NCI-H345 treated with DMSO at 0.1 percent for 48 hours (cell line): ENCODE data around the gene SDHA.

Source experiments
- DNase-seq: peaks from one replicate; lab custom pipeline; 2025; ENCODE audit not compliant: unreplicated experiment; lab: John Stamatoyannopoulos, UW

Gene SDHA

DNA sequence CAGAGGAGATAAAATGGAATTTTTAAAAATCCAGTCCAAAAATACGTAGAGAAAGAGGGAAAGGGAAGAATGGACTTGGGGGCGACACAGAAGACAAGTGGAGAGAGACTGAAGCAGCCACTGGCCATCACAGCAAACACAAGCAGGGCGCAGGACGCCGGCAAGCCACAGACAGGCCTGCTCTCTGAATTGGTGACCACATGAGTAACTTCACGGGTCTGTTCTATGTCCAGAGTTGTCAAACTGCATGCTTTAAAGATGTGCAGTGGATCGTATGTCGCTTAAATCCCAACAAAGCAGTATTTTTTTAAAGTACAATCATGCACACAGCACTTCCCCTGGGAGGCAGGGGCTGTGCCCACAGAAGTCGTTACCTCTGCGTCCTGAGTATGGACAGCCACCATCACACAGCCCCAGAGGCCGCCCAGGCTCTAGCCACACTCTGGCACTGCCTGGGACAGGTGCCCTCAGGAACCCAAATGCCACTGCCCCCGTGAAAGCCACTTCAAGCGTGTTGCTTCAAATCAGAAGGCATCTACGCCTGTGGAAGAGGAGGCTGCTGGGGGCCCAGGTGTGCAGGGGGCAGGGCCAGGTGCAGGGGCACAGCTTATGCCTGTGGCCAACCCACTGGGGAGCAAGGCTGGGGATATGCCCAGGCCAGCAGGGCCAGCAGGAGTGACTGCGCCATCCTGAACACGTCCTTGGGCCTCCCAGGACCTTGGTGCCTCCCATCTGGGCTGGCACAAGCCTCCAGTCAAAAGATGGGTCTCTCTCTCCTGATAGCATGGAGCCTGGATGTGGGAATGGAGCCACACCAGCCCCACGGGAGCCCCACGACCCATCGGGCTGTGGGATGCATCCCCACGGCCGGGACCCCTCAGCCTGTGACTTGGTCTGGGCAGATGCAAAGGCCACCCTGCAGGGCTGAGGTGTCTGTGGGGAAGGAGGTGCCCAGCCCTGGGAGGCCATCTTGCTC lies 32.7 kb upstream of the SDHA start:
- no peak for DNase-seq

DNA sequence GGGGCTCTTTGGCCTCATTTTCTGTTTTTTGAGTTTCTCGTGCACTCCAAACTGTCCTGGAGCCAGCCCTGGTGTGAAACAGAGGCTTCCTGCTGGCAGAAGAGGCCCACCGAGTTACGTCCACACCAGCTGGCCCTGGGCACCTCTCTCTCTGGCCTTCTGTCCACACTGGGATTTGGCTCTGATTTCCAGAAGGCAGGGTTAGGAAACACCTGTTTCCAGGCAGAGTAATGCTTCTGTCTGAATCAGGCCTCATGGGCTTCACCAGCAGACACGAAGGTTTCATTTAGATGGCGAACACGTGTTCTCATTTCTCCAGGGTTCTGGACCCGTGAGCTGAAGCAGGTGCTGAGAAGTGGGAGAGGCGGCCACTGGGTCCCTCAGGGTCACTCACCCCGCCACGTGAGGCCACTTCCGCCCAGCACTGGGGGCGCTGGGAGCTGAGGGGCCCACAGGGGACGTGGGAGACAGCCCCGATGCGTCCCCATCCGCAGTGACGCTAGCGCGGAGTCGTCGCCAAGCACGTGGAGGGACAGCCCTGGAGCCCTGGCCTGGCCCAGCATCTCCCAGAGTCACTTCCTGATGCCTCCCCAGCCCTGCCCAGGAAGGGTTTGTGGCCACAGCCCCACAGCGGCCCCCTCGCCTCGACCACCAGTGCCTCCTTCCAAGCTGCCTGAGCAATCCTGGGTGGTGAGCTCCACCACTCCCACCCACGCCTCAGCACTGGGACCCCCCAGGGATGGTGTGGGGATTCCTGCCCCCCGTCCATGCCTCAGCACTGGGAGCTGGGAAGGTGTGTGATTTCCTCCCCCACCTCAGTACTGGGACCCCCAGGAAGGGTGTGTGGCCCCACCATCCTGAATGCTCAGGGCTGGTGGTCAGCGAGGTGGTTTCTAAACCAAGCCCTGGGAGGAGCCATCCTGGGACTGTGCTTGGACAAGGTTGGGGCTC lies 31.8 kb upstream of the SDHA start:
- no peak for DNase-seq

DNA sequence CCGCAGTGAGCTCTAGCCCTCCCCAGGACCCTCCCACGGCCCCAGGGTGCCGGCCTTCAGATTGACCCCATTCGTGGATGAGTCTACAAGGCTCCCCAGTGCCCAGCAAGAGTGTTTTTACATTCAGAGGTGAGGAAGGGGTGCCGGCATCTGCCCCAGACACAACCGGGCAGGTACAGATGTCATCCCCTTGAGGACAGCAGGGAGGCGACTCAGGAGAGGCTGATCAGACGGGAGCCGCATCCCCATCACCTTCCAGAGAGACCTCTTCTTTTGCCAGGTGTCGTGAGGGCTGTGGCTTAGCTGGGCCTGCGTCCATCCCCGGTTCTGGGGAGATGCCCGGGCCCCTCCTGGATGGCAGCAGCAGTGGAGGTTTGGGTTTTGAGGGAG lies 31.1 kb upstream of the SDHA start:
- DNase-seq, result no peak

GRCh38 chr5:187617-188451 lies 30.3 kb upstream of the SDHA start:
- no peak for DNase-seq

GRCh38 chr5:188488-189481 lies 29.3 kb upstream of the SDHA start:
- peak; percentile 71 for DNase-seq

DNA sequence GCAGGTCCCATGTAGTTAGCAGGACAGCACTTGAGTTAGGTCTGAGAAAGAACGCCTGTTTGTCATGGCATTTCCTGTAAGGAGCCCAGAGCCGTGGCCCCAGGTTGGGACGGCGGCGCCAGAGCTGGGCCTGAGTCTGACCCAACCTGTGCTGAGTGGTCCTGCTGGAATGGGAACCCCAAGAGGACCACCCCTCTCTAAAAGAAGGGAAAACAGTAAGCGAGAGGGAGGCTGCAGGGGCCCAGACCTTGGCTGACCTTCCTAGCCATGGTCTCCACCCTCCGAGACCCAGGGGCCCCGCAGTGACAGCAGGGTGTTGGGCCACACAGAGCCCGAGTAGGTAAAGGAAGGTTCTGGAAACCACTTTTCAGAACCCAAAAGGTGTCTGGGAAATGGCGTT lies 28.6 kb upstream of the SDHA start:
- DNase-seq, result no peak

GRCh38 chr5:189976-190365 lies 28.1 kb upstream of the SDHA start:
- DNase-seq, result no peak

- DNase-seq, result no peak
Measured at GRCh38 chr5:190366-191035, 27.6 kb upstream of the SDHA start.

GRCh38 chr5:191036-191948 lies 26.8 kb upstream of the SDHA start, which contains the start of gene LRRC14B:
TSS of gene LRRC14B (plus strand) at chr5:191495. CDS start at chr5:191539, 44 bp downstream.
- no peak for DNase-seq

GRCh38 chr5:191949-192690 lies 26.0 kb upstream of the SDHA start:
- DNase-seq, result no peak

GRCh38 chr5:192691-192969 lies 25.5 kb upstream of the SDHA start:
- DNase-seq, result no peak

DNA sequence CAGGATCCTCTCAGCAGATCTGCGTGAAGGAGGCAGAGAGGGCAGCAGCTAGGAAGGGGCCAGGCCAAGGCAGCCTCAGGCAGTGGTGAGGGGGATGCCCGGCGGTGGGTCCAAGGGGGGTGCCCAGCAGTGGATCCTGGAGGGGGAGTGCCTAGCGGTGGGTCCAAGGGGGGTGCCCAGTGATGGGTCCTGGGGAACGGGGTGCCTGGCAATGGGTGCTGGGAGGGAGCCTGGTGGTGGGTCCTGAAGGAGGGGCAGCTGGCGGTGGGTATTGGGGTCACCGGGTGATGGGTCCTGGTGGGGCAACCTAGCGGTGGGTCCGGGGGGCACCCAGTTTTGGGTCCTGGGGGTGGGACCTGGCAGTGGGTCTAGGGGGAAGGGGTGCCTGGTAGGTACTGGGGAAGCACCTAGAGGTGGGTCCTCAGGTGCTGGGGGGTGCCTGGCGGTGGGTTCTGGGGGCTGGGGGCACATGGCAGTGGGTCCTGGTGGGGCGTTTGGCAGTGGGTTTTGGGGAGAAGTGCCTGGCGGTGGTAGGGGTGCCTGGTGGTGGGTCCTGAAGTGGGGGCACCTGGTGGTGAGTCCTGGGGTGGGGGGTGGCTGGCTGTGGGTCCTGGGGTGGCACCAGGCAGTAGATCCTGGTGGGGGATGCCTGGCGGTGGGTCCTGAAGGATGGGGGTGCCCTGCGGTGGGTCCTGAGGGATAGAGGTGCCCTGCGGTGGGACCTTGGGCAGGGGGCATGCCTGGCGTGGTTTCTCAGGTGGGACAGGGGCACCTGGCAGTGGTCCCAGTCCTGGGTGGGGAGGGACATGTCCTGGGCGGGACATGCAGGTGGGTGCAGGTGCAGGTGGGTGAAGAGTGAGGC lies 24.9 kb upstream of the SDHA start:
- DNase-seq, result no peak

DNA sequence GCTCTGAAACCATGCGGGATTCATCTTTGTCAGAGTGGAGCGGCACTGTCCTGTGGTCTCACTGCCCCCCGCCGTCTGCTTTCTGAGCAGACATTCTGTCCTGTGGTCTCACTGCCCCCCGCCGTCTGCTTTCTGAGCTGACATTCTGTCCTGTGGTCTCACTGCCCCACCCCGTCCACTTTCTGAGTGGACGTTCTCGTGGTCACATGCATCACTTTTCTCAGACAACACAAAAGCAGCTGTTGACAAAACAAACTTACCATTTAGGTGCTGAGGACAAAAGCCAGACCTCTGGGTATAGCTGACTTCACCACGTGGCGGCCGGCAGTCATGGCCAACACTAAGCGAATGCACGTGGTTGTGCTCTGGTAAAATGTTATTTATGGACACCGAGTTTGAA lies 24.0 kb upstream of the SDHA start:
- no peak for DNase-seq

- no peak for DNase-seq
Measured at GRCh38 chr5:194603-195209, 23.4 kb upstream of the SDHA start.

GRCh38 chr5:195401-196160 lies 22.5 kb upstream of the SDHA start:
- no peak for DNase-seq
